HG03039 (cell line): ENCODE results near the gene ACP5.
"Not testable (repeated sequence)": the region's sequence is repeated elsewhere in the genome, so short reads cannot be mapped to it uniquely, and the experiment has no call there.

Experiments
- ATAC-seq: cut with Tn5 transposase; IDR thresholded peaks from one replicate; pipeline ENCODE4 v1.9.1; 2021; ENCODE audit warnings: mild to moderate bottlenecking, moderate library complexity; ENCODE audit not compliant: unreplicated experiment

The ACP5 gene

GRCh38 chr19:11577451-11578257, at the start of gene ACP5:
Gene ACP5, minus strand, starts transcription at chr19:11577645. Its CDS starts 328 bp downstream, at chr19:11577317.
- no peak for ATAC-seq

DNA sequence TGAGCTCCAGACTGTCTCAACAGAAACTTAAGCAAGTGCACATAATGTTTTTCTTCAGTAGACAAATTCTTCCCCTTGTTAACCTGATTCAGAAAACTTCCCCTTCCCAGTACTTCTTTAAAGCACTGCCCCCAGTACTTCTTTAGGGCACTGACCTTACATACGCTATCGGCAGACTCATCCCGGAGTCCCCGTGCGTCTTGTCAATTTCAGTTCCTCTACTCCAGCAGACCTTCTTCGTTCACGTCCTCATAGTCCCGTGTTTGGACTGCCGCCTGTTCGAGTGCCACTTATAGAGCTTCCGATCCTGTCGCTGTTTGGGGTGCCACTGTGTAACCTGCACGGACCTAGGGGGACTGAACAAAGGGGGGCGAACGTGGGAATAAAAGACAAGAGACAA, 48.8 kb upstream of the ACP5 start:
- ATAC-seq = no peak

- no peak for ATAC-seq
Observed at GRCh38 chr19:11624069-11624463, 46.6 kb upstream of the ACP5 start.

GRCh38 chr19:11622401-11622800, 45.0 kb upstream of the ACP5 start:
- not testable (repeated sequence) for ATAC-seq

- ATAC-seq = no peak
Observed at GRCh38 chr19:11620553-11620952, 43.1 kb upstream of the ACP5 start.

- ATAC-seq = no peak
Observed at GRCh38 chr19:11617180-11618062, 40.0 kb upstream of the ACP5 start.

- no peak for ATAC-seq
Observed at GRCh38 chr19:11612816-11613511, 35.5 kb upstream of the ACP5 start.

DNA sequence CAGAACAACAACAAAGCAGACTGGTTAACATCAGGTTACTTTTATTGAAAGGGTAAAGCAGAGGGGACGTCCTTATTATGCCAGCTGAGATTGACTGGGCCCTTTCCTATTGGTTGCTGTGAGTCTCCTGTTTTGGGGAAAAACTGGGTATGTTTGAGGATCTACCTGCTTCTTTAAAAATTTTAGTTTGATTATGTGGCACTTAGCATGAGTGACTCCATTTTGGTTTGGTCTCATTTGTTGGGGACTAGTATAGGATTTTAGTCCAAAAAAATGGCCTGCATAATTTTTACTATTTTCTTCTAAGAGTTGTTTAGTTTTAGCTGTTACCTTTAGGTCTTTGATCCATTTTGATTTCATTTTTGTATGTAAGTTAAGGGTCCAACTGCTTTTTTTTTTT, 34.3 kb upstream of the ACP5 start:
- no peak for ATAC-seq

GRCh38 chr19:11606484-11606883, 29.0 kb upstream of the ACP5 start:
- no peak for ATAC-seq

DNA sequence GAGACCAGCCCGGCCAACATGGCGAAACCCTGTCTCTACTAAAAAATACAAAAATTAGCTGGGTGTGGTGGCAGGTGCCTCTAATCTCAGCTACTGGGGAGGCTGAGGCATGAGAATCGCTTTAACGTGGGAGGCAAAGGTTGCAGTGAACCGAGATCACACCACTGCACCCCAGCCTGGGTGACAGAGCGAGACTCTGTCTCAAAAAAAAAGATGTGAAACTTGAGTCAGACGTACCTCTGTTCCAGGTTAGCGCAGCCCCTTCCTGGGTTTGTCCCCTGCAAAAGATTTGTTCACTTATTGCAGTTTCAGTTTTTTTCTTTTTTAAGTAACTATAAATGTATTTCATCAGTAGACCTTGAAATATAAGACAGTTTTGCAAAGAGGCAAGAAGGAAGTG, 22.3 kb upstream of the ACP5 start:
- ATAC-seq = not testable (repeated sequence)

- ATAC-seq = no peak
Observed at GRCh38 chr19:11598746-11599145, 21.3 kb upstream of the ACP5 start.

DNA sequence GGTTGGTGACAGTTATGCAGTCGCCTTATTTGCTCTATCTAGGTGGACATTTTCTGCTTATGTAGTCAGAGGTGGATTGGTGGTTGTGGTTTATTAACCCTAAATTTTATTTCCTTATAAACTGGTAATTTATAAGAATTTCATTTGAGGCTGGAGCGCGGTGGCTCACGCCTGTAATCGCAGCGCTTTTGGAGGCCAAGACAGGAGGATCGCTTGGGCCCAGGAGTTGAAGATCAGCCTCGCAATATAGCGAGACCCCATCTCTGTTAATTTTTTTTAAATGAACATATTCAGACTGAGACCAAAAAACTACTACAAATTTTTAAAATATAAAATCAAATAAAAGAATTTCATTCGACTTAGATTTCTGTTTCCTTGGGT, 20.6 kb upstream of the ACP5 start:
- no peak for ATAC-seq

DNA sequence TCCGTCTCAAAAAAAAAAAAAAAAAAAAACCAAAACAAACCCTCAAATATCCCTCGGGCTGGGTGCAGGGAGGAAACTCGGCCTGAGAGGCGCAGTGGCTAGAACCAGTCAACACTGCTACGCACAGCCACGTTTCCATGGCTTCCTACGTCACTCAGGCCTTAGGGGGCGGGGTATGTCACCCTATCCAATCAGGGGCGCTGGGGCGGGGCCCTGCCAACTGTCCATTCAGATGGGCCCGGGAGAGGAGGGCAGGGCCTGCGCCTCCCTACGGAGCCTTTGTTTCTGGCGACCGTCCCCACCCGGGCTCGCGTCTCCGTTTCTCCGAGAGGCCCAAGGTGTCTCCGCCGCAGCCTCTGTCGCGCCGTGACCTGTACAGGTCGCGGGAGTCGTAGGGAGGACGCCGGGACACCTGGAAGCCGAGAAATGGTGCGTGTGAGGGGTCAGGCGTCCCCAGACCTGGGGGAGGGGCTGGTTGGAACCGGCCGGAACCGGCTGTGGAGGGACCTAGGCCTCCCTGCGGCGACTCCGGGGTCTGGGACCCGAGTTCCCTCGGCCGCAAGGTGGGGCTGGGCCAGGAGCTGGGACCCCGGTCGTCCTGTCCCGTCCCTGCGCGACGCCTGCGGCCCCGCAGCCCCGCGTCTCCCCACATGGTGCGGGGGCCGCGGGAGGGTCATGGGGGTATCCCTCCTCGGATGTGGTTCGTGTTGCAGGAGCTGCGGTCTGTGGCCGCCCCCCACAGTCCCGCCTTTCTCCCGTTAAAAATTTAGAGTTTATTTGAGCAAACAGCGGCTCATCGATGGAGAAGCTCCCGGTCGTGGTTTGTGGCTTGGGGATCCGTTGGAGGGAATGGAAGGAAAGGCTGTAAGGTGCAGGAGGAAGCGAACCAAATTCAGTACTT, 20.0 kb upstream of the ACP5 start, which contains the start of gene ZNF627:
Gene ZNF627 (plus strand): TSS at position 282 of the 901 bp plus-strand sequence. CDS start 145 bp downstream, at position 427.
- peak; percentile 98 for ATAC-seq

GRCh38 chr19:11596156-11596555, 18.7 kb upstream of the ACP5 start:
- ATAC-seq = no peak

DNA sequence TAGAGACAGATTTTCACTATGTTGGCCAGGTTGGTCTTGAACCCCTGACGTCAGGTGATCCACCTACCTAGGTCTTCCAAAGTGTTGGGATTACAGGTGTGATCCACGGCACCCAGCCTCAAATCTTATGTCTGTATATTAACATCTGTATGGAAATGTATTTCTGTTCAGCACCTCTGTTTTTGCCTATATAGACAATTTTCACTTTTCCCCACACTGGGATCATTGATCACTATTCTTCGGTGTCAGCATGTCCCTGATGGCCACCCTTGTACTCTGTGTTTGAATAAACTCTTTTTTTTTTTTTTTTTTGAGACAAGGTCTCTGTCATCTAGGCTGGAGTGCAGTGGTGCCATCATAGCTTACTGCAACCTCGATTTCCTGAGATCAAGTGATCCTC, 16.6 kb upstream of the ACP5 start:
- ATAC-seq = no peak

DNA sequence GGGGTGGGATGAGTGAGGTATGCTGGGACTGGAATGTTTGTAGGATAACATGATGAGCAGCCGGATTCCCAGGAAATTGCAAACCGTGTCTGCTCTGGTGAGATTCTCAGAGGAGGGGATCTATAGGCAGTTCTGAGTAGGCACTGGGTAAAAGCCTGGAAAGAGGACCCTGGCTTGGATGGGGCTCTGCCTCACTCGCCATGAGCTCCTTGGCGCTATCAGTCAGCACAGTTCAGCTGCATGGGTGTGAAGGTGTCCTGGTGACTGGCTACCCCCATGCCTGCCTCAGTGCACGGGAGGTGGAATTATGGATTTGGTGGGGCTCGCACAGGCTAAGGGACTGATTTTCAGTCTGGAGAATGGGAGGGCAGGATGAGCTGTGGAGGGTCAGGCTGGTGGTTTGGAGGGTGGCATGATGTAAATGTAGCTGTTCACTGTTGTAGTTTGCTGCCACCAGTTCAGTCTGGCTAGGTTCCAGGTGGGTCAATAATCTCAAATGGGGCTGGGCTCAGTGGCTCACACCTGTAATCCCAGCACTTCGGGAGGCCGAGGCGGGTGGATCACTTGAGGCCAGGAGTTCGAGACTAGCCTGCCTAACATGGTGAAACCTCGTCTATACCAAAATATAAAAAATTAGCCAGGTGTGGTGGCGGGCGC, 10.7 kb upstream of the ACP5 start:
- ATAC-seq = no peak

GRCh38 chr19:11587302-11587974, 10.0 kb upstream of the ACP5 start:
- ATAC-seq = no peak

DNA sequence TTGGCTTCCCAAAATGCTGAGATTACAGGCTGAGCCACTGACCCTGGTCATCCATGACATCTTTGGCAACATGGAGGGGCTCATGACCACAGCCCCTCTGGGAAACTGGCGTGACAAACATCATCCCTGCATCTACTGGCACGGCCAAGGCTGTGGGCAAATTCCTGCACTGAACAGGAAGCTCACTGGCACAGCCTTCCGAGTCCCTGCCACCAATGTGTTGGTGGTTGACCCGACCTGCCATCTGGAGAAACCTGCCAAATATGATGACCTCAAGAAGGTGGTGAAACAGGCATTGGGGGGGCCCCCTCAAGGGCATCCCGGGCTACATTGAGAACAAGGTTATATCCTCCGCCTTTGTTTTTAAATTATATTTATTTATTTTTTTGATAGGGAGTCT, 8.9 kb upstream of the ACP5 start:
- no peak for ATAC-seq

- ATAC-seq = peak; percentile 44
Observed at GRCh38 chr19:11581740-11582139, 4.3 kb upstream of the ACP5 start.
